GM21381 (cell line): Measurements from ENCODE around the gene VPS35L.

Experiments used
- ATAC-seq: cut with Tn5 transposase; IDR thresholded peaks from one replicate; pipeline ENCODE4 v1.9.1; 2021; ENCODE audit warnings: mild to moderate bottlenecking, moderate library complexity; ENCODE audit not compliant: unreplicated experiment

The VPS35L gene, protein sequence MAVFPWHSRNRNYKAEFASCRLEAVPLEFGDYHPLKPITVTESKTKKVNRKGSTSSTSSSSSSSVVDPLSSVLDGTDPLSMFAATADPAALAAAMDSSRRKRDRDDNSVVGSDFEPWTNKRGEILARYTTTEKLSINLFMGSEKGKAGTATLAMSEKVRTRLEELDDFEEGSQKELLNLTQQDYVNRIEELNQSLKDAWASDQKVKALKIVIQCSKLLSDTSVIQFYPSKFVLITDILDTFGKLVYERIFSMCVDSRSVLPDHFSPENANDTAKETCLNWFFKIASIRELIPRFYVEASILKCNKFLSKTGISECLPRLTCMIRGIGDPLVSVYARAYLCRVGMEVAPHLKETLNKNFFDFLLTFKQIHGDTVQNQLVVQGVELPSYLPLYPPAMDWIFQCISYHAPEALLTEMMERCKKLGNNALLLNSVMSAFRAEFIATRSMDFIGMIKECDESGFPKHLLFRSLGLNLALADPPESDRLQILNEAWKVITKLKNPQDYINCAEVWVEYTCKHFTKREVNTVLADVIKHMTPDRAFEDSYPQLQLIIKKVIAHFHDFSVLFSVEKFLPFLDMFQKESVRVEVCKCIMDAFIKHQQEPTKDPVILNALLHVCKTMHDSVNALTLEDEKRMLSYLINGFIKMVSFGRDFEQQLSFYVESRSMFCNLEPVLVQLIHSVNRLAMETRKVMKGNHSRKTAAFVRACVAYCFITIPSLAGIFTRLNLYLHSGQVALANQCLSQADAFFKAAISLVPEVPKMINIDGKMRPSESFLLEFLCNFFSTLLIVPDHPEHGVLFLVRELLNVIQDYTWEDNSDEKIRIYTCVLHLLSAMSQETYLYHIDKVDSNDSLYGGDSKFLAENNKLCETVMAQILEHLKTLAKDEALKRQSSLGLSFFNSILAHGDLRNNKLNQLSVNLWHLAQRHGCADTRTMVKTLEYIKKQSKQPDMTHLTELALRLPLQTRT

DNA sequence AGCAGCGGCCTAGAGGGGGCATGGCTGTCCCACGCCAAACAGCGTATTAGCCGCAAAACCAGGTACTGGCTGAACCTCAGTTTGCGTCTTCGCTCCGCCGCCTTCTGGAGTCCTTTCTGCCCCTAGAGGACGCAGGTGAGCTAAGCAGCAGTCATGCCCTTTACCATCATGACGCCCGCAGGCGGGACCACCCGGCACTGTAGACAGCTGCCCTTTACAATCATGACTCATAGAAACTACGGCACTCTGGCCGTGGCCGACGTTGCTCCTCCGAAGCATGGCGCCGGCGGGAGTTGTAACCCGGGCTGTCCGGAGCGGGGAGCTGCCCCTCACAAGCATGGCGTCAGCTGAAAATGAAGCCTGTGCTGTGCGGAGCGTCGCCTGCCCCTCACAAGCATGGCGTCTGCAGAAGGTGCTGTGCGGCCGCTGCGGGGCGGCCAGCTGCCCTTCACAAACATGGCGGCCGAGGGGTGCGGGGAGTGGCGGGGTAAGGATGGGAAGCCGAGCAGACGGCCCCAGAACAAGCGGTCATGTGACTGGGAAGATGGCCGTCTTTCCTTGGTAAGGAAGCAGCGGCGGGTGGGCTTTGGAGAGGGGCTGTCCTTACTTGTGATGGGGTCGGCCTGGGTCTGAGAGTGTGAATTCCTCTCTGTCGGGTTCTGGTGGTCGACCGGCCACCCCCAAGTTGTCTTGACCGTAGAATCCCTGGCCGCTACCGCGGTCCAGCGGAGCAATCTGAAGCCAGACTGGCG lies at the start of gene VPS35L:
VPS35L (plus strand) TSS at position 518 of the 752 bp plus-strand sequence; CDS start at position 545, 27 bp downstream.
- ATAC-seq, result peak; percentile 94

DNA sequence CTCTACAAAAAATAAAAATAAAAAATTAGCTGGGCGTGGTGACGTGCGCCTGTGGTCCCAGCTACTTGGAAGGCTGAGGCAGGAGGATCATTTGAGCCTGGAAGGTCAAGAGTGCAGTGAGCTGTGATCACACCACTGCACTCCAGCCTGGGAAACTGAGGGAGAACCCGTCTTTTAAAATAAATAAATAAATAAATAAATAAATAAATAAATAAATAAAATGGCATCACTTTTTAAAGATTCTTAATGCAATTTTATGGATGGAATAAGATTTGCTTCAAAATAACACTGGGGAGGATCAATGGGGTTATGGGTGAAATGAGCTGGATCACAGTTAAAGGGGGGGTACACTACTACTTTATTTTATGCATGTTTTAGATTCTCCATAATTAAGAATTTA lies 48.5 kb upstream of the VPS35L start:
- ATAC-seq, result no peak

DNA sequence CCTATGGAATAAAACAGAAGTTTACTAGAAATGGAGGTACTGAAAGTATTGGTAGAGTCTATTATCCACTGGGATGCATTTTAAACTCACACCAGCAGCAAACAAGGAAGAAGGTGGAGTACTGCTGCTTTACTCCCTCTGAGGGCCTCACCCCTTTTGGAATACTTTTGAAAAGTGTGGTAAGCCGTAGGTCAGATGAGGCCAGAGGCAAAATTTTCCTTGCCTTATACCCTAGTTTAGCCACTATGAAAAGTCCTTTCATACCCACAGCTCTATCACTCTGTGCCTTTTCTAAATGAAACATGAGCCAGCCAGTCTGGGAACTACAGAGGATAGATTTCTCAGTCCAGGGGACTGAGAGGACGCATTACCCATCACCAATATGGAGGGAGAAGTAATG lies 47.6 kb upstream of the VPS35L start:
- ATAC-seq, result no peak

DNA sequence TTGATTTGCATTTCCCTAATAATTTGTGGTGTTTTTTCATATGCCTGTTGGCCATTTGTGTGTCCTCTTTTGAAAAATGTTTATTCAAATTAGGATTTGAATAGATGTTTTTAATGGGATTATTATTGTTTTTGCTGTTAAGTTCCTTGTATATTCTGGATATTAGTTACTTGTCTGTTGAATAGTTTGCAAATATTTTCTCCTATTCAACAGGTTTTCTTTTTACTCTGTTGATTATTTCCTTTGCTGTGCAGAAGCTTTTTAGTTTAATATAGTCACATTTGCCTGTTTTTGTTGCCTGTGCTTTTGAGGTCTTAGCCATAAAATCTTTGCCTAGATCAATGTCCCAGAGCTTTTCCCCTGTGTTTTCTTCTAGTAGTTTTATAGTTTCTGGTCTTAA lies 43.2 kb upstream of the VPS35L start:
- no peak for ATAC-seq

DNA sequence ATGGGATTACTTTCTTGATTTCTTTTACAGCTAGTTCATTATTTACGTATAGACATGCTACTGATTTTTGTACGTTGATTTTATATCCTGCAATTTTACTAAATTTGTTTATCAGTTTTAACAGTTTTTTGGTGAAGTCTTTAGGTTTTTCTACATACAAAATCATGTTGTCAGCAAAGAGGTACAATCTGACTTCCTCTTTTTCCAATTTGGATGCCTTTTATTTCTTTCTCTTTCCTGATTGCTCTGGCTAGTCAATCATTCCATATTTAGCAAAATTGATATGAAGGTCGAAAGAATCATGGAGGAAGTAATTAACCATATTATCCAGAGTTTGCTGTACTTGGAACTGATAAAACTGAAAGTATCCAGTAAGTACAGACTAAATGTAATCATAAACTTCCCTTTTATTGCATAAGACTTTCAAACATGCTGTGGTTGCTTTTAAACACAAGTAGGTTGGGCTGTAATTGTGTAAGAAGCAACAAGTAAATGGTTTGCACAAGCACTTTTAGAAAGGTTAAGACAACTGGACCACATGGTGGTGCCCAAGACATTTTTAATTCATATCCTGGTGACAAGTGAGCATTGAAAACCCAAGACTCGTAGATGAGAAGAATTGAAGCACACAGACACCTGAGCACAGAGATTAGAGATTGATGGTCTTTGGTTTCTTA lies 42.0 kb upstream of the VPS35L start:
- no peak for ATAC-seq

DNA sequence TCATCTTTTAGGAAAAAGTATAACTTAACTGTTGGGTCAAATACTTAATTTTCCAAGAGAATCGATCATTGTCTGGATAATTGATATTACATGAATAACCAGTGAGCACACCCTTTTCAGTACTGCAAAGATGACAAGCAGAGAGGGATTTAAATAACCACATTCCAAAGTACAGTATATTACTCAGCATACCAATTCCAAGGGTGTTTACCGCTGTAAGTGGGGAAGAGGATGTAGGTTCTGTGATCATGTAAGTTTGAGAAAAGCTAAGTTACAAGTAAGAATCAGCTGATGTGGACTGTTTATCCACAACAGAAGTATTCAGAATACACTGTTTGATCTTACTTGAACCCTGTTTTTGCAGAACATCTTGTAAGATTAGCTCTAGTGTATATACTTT lies 39.7 kb upstream of the VPS35L start:
- no peak for ATAC-seq

DNA sequence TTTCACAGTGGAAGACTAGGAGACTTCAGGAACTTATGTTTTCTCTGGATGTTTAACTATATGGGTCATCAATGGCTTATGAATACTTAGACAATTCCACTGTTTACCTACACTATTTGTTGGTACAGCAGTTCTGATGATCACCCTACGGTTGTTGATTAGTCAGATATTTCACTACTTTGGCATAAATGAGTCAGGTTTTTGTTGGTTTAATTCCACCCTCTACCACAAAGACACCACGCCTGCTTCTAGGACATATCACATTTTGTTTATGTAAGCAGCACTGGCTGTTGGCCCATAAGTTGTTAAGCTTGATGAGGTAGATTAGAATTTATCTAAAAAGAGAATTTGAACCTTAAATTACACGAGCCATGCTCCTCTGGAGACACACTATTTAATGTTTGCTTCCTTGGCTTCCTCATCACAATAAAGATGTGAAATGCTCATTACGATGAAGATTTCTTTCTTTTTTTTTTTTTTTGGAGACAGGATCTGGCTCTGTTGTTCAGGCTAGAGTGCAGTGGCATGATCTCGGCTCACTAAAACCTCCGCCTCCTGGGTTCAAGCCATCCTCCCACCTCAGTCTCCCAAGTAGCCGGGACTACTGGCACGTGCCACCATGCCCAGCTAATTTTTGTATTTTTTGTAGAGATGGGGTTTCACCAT lies 37.9 kb upstream of the VPS35L start:
- no peak for ATAC-seq

DNA sequence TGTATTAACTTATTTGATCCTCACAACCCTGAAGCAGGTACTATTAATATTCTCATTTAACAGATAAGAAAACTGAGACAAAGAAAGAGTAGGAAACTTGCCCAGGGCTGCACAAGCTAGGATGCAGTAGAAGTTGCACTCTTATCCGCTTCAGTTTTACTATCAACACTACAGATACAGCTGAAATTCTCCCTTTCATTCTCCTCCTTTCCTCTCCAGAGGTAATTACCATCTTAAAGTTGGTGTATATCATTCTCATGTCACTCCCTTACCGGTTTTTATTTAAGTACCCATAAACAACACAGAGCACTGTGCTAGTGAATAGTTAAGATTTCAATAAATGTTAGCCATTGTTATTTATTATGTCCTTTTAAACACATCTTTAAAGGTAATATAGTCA lies 37.1 kb upstream of the VPS35L start:
- ATAC-seq, result no peak

DNA sequence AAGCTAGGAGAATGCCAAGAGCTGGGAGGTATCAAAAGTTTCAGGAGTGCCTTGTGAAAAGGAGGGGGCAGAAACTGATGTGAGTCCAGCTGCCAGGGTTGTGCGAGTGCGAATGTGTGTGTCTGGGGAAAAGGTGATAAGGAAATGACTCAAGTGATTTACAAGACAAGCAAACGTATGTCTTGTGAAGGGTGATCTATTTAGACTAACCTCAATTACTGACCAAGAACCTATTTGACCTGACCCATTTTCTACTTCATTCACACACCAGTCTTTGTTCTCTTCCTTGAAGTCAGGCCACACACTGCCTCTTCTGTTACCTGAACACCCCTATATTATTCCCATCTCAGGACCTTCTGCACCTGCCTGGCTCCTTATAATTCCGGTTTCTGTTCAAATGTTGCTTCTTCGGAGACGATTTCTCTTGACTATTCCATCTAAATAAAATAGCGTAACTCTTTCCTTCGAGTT lies 34.6 kb upstream of the VPS35L start:
- no peak for ATAC-seq

DNA sequence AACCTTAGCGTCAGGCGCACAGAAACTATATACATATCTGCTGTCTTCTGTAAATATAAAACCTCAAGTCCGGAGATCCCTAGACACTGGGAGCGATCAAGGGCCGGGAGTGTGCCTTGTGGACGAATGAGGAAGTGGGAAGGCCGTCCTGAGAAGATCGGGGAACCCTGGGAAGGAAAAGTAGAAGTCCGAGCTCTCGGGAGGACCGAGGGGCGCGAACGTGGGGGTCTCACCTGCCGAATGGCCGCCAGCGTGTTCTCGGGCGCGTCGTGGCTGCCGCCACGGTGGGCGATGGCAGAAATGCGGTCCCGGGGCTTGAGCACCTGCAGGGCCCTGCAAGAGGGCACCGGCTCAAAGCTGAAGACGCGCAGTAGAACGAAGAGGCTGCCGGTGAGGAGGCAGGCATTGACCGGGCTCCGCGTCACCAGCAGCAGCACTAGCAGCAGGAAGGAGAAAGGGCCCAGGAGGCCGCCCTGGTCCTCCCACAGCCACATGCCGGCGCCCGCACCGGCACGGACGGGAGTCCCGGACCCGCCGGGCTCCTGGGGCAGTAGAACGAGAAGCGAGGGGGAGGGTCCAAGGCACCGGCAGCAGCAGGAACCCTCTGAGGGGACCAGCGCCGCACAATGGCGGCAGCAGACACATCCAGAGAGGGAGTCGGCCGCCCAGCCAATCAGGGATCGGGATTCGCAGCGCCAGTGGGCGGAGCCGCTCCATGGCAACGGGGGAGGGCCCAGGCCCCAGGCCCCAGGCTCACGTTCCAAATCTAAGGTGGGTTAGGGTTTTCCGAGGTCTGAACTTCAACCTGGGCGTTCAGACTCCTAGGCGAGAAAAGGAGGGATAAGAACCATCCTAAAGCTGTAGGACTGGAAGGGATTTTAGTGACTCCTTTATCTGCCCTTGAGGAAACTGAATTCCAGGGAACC lies 33.8 kb upstream of the VPS35L start, which contains the start of gene GDE1:
GDE1 (minus strand) TSS at position 628 of the 926 bp plus-strand sequence; CDS start at position 494, 134 bp downstream.
- ATAC-seq, result peak; percentile 76

DNA sequence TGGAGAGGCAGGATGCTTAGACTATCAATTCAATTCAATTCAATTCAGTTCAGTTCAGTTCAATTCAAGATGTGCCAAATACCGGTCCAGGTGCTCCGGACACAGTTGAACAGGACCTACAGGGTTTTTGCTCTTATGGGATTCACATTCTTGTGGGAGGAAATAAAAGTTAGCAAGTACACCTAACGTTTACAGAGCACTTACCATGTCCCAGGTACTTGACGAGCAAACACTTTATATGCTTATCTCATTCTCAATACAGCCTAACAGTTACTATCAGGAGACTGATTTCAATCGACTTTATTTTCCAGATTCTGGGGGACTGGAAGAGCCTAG lies 33.1 kb upstream of the VPS35L start:
- no peak for ATAC-seq

DNA sequence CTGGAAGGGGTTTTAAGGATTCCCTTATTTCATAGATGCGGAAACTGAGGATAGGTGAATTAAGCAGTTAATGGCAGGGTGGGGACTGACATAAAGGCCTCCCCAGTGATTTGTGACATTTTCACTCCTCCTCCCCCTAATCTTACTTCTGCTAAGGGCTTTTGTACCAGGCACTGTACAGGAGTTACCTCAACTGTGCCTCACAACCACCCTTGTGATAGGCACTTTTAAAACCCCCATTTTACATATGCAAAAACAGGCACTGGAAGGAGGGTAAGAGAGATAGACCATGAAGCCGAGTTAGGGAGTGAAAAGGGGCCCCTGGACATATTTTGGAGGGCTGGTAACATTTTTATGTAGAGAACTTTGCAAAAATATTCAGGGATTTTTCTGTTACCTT lies 32.7 kb upstream of the VPS35L start:
- ATAC-seq, result no peak

DNA sequence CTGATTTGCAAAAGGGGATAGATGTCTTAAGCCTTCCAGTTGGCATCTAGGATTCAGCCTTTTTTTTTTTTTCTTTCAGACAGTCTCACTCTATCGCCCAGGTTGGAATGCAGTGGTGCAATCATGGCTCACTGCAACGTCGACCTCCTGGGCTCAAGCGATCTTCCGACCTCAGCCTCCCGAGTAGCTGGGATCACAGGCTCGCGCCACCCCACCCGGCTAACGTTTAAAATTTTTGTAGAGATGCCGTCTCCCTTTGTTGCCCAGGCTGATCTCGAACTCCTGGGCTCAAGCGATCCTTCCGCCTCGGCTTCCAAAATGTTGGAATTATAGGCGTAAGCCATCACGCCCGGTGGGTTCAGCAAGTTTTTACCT lies 32.3 kb upstream of the VPS35L start:
- ATAC-seq, result no peak

DNA sequence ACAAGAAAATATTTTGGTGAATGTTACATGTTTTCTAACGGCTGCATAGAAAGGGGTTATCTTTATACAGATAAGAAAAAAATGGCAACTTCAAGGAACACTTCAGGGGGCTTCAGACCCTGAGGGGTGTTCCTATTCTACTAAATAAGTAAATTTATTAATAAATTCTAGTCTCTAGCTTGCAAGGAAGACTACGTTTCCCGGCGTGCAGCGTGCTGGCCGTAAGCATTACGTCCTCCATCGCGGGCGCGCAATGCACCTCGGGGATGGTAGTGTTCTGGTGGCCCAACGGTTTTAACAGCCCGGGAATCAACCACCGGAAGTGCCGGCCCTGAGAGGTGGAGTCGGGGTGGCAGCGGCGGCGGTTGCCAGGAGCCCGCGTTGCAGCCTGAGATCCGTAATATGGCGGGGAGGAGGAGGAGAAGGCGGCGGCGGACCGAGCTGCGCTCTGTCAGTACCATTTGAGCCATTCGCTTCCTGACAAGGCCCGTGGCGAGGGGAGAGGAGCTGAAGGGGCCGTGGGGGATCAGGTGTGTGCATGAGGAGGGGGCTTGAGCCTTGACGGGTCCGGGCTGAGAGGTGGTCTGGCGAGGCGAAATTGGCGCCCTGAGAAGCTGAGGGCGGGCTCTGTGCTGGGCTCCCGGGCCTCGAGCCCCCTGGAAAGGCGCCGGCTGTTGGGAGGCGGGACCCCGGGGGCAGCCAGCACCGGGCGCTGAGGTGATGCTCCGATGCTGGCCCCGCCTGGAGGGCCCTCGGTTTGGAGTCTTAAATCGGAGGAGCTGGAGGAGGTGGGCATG lies 31.7 kb upstream of the VPS35L start, which contains the start of gene CCP110:
CCP110 (plus strand) TSS at position 384 of the 797 bp plus-strand sequence. CDS start 3,940 bp downstream, outside the sequence.
- peak; percentile 74 for ATAC-seq

DNA sequence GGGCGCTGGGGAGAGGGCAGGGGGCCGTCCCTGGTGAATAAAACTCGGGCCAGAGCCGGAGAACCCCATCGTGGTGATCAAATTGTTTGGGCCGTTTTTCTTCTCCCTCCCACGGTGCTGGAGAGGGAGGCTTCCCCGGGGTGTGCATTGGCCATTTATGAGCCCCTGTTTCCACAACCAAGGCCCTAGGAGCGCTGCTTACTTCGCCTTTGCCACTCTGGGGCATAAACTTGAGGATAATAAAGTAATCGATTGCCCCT lies 31.2 kb upstream of the VPS35L start:
- no peak for ATAC-seq

DNA sequence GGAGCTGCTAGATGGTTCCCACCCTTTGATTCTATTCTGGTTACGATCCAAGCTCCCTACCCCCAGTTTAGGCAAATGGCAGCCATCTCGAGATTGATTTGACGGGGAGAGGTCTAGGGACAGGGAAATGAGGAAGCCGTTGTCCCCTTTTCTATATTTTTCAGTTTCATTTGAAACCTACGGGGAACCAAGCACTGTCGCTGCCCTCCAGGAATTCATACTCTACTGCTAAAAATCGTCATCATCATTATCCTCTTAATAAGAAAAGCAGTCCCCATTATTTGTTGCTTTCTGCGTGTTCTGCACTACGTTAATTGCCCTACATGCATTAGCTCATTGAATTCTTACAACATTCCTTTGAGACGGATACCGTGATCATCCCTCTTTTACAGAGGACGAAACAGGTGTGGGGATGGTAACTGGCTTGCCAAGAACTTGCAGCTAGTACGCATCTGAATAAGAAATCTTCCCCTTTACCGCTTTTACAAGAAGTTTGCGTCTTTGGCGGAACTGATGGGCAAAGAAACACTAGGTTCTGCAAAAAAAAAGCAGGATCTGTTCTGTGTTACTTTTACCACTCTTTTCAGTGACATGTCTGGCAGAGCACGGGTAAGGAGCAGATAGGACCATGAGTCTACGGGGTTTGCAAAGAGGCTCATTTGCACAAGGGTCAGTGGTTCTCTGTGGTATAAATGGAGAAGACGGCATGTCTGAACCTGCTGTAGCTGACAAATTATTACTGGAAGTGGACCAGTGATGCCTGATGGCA lies 30.7 kb upstream of the VPS35L start:
- ATAC-seq, result no peak

DNA sequence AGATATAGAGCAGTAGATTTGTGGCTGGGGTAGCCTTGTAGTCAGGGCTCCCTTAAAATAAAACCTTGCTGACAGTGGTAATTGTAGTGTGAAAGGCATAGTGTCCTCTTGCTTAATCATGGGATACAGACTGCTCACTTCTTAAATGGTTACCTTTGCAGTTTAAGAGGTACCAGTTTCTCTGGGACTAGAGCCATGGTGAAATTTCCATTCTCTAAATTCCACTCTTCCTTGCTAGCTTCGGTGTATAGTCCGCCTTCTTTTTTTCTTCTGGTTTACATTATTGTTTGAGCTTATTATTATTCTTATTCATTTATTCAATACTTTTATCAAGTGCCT lies 30.1 kb upstream of the VPS35L start:
- no peak for ATAC-seq

DNA sequence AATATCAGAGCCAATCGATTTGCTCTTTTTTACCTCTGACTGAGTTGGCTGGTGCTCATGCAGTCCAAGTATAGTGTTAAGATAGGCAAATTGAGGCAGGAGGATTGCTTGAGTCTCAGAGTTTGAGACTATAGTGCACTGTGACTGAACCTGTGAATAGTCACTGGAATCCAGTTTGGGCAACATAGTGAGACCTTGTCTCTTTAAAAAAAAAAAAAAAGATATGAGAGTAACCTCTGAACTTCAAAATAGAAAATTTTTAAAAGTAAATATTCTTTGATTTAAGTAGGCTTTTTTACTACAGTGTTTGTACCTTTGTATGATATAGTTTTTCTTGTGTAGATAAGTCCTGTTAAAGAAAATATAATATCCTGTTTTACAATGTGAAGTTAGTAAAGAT lies 28.3 kb upstream of the VPS35L start:
- ATAC-seq, result no peak
